ENCODE data around the gene SPATC1L.

- TF ChIP-seq CTCF (IDR thresholded peaks at IDR 0.05; ENCODE audit: low read depth, low read length): no peak
- TF ChIP-seq POLR2A (IDR thresholded peaks at IDR 0.05; ENCODE audit: extremely low read depth, insufficient read length): no peak
- TF ChIP-seq MYC (IDR thresholded peaks at IDR 0.05; ENCODE audit: low read depth, low read length): no peak
- TF ChIP-seq MAX (IDR thresholded peaks at IDR 0.05; ENCODE audit: low read depth, low read length): no peak
Observed at GRCh38 chr21:46178961-46179360, 5.3 kb downstream of the SPATC1L start.

Data from NB4 (cell line).